SK-N-MC (cell line): Measurements from ENCODE around the gene SNX14.

ENCODE experiments used
- EZH2 ChIP-seq: fragments of 200-600 bp; sonication (generic); IDR thresholded peaks from one replicate; pipeline ENCODE4 v1.6.1; 2017; ENCODE audit warnings: antibody characterized with exemption
- FOXP2 ChIP-seq: optimal IDR thresholded peaks from 2 replicates; pipeline ENCODE3; 2011; ENCODE audit warnings: mild to moderate bottlenecking, moderate library complexity; ENCODE audit not compliant: insufficient read depth; ENCODE audit errors: extremely low read length, control extremely low read depth
- POLR2AphosphoS5 ChIP-seq: IDR thresholded peaks from 2 replicates; pipeline ENCODE4 v1.6.1; 2012; ENCODE audit warnings: mild to moderate bottlenecking, low read depth, low read length, borderline replicate concordance

DNA sequence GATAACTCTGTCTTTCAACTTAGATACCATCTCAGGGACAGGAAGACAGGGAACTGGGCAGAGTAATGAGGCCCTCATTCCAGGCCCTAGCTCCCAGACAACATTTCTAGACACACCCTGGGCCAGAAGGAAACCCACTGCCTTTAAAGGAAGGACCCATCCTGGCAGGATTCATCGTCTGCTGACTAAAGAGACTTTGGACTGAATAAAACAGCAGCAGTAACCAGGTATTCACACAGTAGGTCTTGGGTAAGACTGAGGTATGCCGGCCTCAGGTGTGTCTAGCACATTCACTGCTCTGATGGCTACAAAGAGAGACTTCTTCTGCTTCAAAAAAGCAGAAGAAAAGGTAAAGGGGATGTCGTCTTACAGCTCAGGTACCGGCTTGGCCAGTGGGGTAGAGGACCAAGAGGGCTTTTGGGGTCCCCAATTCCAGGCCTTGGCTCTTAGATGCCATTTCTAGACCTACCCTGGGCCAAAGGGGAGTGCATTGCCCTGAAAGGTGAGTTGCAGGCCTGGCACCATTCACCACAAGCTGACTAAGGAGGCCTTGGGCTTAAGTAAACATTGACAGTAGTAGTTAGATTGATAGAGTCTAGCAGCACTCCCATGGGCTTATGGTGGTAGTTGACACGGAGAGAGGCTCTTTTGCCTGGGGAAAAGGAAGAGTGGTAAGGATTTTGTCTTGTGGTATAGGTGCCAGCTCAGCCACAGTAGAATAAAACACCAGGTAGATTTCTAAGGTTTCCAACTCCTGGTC is 13.4 kb downstream of the SNX14 start:
- TF ChIP-seq POLR2AphosphoS5 (no peak), EZH2 (no peak), FOXP2 (no peak)
